GM23248 (cell line): Measurements from ENCODE around the gene AGRN. TPM values are rescaled to one million over a fixed set of nuclear protein-coding genes. Genes with fewer than 3 reads are reported as not detected.
"Not testable (repeated sequence)": the region's sequence is repeated elsewhere in the genome, so short reads cannot be mapped to it uniquely, and the experiment has no call there.

Experiments
- DNase-seq: peaks from one replicate; pipeline ENCODE4 v3.0.0-alpha.2; 2015
- H2AFZ ChIP-seq: fragments of 200-600 bp; sonication (generic); 2 replicates; pipeline ENCODE4 v1.6.1; 2016; ENCODE audit warnings: antibody characterized with exemption
- H3F3A ChIP-seq: fragments of 200-600 bp; sonication (generic); 2 replicates; pipeline ENCODE4 v1.6.1; 2016; ENCODE audit warnings: mild to moderate bottlenecking, antibody characterized with exemption, mixed run types; ENCODE audit not compliant: insufficient read depth
- H3K27ac ChIP-seq: fragments of 200-600 bp; sonication (generic); 2 replicates; pipeline ENCODE4 v1.5.1; 2016; ENCODE audit warnings: mild to moderate bottlenecking
- H3K27me3 ChIP-seq: fragments of 200-600 bp; sonication (generic); replicated peaks from 2 replicates; pipeline ENCODE4 v1.6.1; 2016; ENCODE audit warnings: mild to moderate bottlenecking; ENCODE audit not compliant: insufficient read depth
- H3K36me3 ChIP-seq: fragments of 200-600 bp; sonication (generic); 2 replicates; pipeline ENCODE4 v1.6.1; 2016; ENCODE audit warnings: low read depth, mild to moderate bottlenecking
- H3K4me1 ChIP-seq: fragments of 200-600 bp; sonication (generic); 2 replicates; pipeline ENCODE4 v1.6.1; 2016; ENCODE audit warnings: mild to moderate bottlenecking; ENCODE audit not compliant: insufficient read depth
- H3K4me2 ChIP-seq: fragments of 200-600 bp; sonication (generic); one replicate; pipeline ENCODE4 v1.6.1; 2016; ENCODE audit warnings: mild to moderate bottlenecking; ENCODE audit not compliant: unreplicated experiment
- H3K4me3 ChIP-seq: fragments of 200-600 bp; sonication (generic); 2 replicates; pipeline ENCODE4 v1.5.1; 2016; ENCODE audit warnings: mild to moderate bottlenecking
- H3K79me2 ChIP-seq: fragments of 200-600 bp; sonication (generic); 2 replicates; pipeline ENCODE4 v1.6.1; 2016; ENCODE audit warnings: mild to moderate bottlenecking; ENCODE audit not compliant: insufficient read depth
- H3K9ac ChIP-seq: fragments of 200-600 bp; sonication (generic); 2 replicates; pipeline ENCODE4 v1.6.1; 2016; ENCODE audit warnings: mild to moderate bottlenecking
- H3K9me2 ChIP-seq: fragments of 200-600 bp; sonication (generic); 2 replicates; pipeline ENCODE4 v1.6.1; 2016; ENCODE audit warnings: mixed run types, mild to moderate bottlenecking, moderate library complexity; ENCODE audit not compliant: insufficient read depth
- H3K9me3 ChIP-seq: fragments of 200-600 bp; sonication (generic); one replicate; pipeline ENCODE4 v1.6.1; 2017; ENCODE audit warnings: low read depth
- H4K20me1 ChIP-seq: fragments of 200-600 bp; sonication (generic); 2 replicates; pipeline ENCODE4 v1.6.0; 2016; ENCODE audit not compliant: insufficient read depth
- EZH2 ChIP-seq: fragments of 200-600 bp; sonication (generic); IDR thresholded peaks from 2 replicates; pipeline ENCODE4 v1.6.1; 2018; ENCODE audit warnings: antibody characterized with exemption, mild to moderate bottlenecking; ENCODE audit not compliant: insufficient read depth, poor library complexity, severe bottlenecking
- EZH2phosphoT487 ChIP-seq: fragments of 200-600 bp; sonication (generic); IDR thresholded peaks from 2 replicates; pipeline ENCODE4 v1.6.1; 2018; ENCODE audit warnings: antibody characterized with exemption, moderate library complexity, mild to moderate bottlenecking, low read depth; ENCODE audit not compliant: insufficient read depth
- WGBS, 2 experiments: methylation state at CpG; one replicate each; pipeline ENCODE4 v1.1.6; 2015 to 2017; ENCODE audit warnings: low lambda C conversion rate in 2 of 2, low coverage in 1 of 2; ENCODE audit errors: missing lambda C conversion rate in 2 of 2; 5-methylcytosine and 5-hydroxymethylcytosine counted together
- in situ Hi-C: fragments of 300-500 bp; cut with MboI; formaldehyde crosslinking; loops from 2 replicates; pipeline ENCODE4 v1.15.0; 2020
- polyA plus RNA-seq: library from polyadenylated mRNA; unstranded; fragments of >200 nt; fragmentation: Nextera tagmentation; extraction: Ambion mirVana; gene quantifications from 2 replicates; pipeline ENCODE4 v1.2.1, GENCODE V29; 2016
- total RNA-seq: library from RNA; depleted of rRNA; stranded (reverse); fragments of >200 nt; shearing (Covaris generic); gene quantifications from 2 replicates; pipeline ENCODE4 v1.2.3, GENCODE V29; 2014

Gene AGRN
- total and polyA plus RNA-seq, 2 experiments from 2014 or later = 1.4 to 43.2 TPM

DNA sequence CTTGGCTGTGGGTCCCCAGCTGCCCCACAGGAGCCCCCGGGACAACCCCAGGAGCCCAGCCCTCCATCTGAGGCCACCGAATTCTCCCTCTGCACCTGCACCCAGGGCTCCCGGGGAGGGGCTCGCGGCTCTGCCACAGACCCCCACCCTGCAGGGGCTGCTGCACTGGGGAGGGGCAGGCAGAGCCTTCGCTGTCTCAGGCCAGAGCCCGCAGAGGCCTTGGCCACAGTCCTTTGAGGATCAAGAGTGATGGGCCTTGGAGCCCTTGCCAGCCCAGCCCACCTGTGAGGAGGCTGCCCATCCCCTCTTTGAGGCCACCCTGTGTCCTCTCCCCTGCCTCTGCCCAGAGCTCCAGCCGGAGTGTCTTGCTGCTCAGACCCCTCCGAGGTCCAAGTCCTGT lies 44.6 kb upstream of the AGRN start:
- no peaks in the 10 kb centered on the region for H3K9me2 ChIP-seq
- H3K9me3 ChIP-seq = no peaks in the 10 kb centered on the region
- no peaks in the 10 kb centered on the region for H3K79me2 ChIP-seq
- H2AFZ ChIP-seq = no peak overlapping the region
- no peak overlapping the region for H3K27ac ChIP-seq
- H3K4me2 ChIP-seq = no peak overlapping the region
- H3F3A ChIP-seq = no peaks in the 10 kb centered on the region
- no peaks in the 10 kb centered on the region for H3K27me3 ChIP-seq
- WGBS, 2 experiments = 62 to 65% methylated on average over 6 to 9 of the region's 9 CpGs
- DNase-seq = no peak
- no peaks in the 10 kb centered on the region for H3K36me3 ChIP-seq
- no peaks in the 10 kb centered on the region for H4K20me1 ChIP-seq
- in situ Hi-C loops = no loop called here
- no peaks in the 10 kb centered on the region for H3K4me1 ChIP-seq
- H3K9ac ChIP-seq = no peak overlapping the region
- no peak overlapping the region for H3K4me3 ChIP-seq
- TF ChIP-seq EZH2 = no peak

DNA sequence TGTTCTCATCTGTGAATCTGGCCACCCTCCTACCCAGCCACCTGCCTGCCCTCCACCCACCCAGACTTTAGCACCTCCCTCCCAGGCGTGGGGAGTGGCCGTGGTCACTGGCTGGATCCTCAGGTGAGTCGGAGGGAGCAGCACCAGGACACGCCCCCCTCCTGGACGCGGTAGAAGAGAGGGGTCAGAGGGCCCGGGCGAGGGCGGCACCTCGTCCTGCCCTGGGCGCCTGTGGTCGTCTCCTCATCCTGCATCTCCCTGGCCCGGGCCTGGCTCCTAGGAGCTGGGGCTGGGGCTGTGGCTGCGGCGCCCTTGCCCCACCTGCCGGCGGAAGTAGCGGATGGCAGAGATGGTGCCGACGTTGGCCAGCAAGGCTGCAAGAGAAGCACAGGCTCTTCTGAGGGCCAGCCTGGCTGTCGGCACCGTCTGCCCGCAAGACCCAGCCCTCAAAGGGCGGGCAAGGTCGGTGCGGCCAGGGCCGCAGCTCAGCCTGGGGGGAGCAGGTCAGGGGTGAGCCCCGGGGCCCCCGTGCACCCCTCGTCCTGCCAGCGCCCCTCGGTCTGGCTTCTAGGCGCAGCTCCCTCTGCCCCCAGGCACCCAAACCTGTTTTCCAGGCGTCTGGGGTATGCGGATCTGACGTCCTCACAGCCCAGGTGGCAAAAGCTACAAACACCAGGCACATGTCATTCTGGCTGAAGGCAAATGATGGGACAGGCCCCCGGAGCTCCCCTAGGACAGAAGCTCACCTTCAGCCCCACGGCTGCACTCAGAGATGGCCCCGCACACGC lies 43.8 kb upstream of the AGRN start:
- Histone ChIP-seq H3K79me2 (no peaks in the 10 kb centered on the region), H3K4me3 (peak overlapping the region; percentile 45), H3K27ac (no peak overlapping the region), H2AFZ (peak overlapping the region; percentile 69; the same call in 1 of the 2 replicates), H3K9ac (peak overlapping the region; percentile 28; the same call in 1 of the 2 replicates), H3K27me3 (no peaks in the 10 kb centered on the region), H4K20me1 (no peaks in the 10 kb centered on the region), H3F3A (no peaks in the 10 kb centered on the region), H3K9me2 (no peaks in the 10 kb centered on the region), H3K9me3 (no peaks in the 10 kb centered on the region), H3K36me3 (no peaks in the 10 kb centered on the region), H3K4me2 (peak overlapping the region; percentile 58), H3K4me1 (no peaks in the 10 kb centered on the region)
- no peak for TF ChIP-seq EZH2phosphoT487
- peak; percentile 83 for DNase-seq
- whole genome bisulfite sequencing, 2 experiments = 5 to 7% methylated on average over 31 of the region's 40 CpGs
- in situ Hi-C loops = no loop called here

DNA sequence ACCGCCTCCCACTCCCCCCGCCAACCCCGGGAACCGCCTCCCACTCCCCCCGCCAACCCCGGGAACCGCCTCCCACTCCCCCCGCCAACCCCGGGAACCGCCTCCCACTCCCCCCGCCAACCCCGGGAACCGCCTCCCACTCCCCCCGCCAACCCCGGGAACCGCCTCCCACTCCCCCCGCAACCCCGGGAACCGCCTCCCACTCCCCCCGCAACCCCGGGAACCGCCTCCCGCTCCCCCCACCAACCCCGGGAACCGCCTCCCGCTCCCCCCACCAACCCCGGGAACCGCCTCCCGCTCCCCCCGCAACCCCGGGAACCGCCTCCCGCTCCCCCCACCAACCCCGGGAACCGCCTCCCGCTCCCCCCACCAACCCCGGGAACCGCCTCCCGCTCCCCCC lies 43.1 kb upstream of the AGRN start:
- H2AFZ ChIP-seq, H3K36me3 ChIP-seq, H3K27ac ChIP-seq, H4K20me1 ChIP-seq, DNase-seq, H3K4me1 ChIP-seq, H3K79me2 ChIP-seq, H3K4me2 ChIP-seq, H3K27me3 ChIP-seq, H3F3A ChIP-seq, H3K9me2 ChIP-seq, H3K4me3 ChIP-seq, in situ Hi-C loops, H3K9me3 ChIP-seq, H3K9ac ChIP-seq: not testable (repeated sequence)
- WGBS, 2 experiments = 69% methylated on average over 20 of the region's 39 CpGs; no CpG with 5 or more reads in 1 of the 2 experiments

DNA sequence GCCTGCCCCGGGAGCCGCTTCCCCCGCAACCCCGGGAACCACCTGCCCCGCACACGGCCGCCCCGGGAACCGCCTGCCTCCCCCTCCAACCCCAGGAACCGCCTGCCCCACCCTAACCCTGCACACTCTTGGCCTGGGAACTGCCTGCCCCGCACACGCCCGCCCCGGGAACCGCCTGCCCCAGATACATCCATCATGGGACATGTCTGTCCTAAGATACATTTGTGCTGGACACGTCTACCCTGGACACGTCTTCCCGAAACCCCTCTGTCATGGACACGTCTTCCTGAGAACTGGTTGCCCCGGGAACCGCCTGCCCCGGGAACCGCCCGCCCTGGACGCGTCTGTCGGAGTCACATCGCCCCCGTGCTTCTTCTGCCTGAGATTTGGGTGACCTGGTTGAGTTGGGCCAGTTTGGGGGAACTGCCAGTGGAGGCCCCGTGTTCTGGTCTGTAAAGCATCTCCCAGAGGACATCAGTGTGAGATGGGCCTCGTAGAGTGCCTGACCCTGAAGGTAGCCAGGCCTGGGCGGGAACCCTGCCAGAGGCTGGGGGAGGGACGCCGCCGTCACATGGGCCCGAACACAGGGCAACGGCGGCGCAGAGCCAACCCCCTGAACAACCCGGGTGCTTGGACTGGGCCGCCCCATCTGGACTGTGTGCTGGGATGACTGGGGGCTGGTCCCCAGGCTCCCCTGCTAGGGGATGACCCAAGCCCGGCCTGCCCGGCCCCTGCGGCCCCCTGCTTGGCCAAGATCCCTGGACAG lies 41.7 kb upstream of the AGRN start:
- DNase-seq = no peak
- WGBS, 2 experiments = 82 to 84% methylated on average over 29 to 40 of the region's 44 CpGs
- Histone ChIP-seq H3K4me1 (no peaks in the 10 kb centered on the region), H3K9me3 (no peaks in the 10 kb centered on the region), H3K79me2 (no peaks in the 10 kb centered on the region), H3K4me3 (no peak overlapping the region), H3K9ac (no peak overlapping the region), H3K4me2 (no peak overlapping the region), H3K36me3 (no peaks in the 10 kb centered on the region), H3K9me2 (no peaks in the 10 kb centered on the region), H2AFZ (no peak overlapping the region), H3K27me3 (peaks cover 5% of the 10 kb centered on the region), H3F3A (no peaks in the 10 kb centered on the region), H3K27ac (no peak overlapping the region), H4K20me1 (no peaks in the 10 kb centered on the region)
- in situ Hi-C loops = no loop called here
- TF ChIP-seq EZH2phosphoT487 = no peak
- no peak for TF ChIP-seq EZH2
